ENCODE results near the gene CD69. TPM values are rescaled to one million over a fixed set of nuclear protein-coding genes. Genes with fewer than 3 reads are reported as not detected.

The CD69 gene
- not detected in 2 replicates for total RNA-seq

DNA sequence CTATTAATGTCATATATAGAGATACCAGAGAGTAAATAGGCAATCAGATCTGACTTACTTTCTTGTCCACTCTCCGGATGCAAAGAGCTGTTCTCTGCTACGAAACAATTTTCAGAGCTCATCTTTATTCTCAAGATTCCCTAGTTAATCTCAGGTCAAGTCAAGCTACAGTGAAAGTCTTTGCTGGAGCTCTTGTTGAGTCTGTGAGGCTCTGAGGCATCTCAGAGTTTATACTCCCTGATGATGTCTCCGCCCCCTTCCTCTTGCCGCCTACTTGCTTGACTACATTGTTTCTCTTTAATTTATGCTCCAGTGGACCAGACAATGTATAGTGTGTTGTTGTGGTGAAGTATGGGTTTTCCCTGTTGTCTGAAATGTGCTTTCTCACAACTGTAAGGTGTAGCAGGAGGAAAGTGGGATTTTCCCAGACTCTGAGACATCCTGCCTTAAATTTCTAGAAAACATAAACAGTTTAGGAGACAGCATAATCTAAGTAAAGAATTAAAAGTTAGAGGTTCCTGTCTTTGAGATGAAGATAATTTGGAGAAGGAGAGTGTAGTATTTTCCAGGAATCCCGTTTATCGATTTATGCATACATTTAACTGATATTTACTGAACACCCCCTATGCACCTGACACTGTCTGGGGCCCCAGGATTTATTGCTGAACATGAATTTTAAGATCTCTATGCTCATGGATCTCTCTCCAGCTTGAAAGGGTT is at the start of gene CD69:
Gene CD69 (minus strand): TSS at position 203 of the 720 bp plus-strand sequence. CDS start 81 bp downstream, at position 122.

DNA sequence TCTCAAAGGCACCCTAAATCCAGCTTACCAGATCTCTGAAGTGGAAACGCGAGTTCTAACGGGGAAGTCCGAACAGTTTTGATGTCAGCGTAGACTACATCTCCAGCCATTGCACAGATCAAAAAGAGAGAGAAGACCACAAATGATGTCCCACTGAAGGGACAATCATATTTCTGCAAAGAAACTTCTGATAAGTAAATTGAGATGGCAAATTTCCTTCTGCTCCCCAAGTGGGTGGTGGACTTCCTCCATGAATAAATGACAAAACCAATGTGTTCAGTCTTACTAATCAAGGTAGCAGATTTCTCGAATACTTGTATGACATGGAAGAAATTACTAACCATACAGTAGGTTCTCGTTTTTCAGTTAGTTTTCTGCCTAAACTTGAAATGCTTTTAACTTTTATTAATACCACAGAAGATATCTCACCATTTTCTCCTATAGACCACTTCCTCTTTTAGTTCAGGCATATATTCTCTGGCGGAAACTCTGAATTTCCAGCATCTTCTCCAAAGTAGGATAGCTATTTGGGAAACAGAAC is 27.7 kb downstream of the CD69 start, which contains the start of gene CLECL1:
Gene CLECL1 (minus strand): TSS at position 177 of the 541 bp plus-strand sequence.

Other genes starting within 250 kb of the CD69 start
- gene KLRB1, start 153.0 kb downstream of the CD69 start, total RNA-seq = not detected in 2 replicates
- gene CLEC2D, start 91.2 kb downstream of the CD69 start, total RNA-seq = 1.7 TPM in 2 replicates
- gene CLECL1, start 27.8 kb downstream of the CD69 start, total RNA-seq = not detected in 2 replicates
- gene KLRF1, start 66.6 kb upstream of the CD69 start, total RNA-seq = 0.47 TPM in 1 of 2 replicates, not detected in the other
- 5.4 and 20.8 TPM in 2 replicates for gene CLEC2B, start 108.5 kb upstream of the CD69 start, total RNA-seq
- not detected in 2 replicates for gene KLRF2, start 120.6 kb upstream of the CD69 start, total RNA-seq
- gene CLEC2A, start 171.5 kb upstream of the CD69 start, total RNA-seq = not detected in 2 replicates
- gene CLEC12A, start 210.5 kb upstream of the CD69 start, total RNA-seq = not detected in 2 replicates
- not detected in 2 replicates for gene CLEC1B, start 238.2 kb upstream of the CD69 start, total RNA-seq
- gene CLEC12B, start 249.7 kb upstream of the CD69 start, total RNA-seq = not detected in 2 replicates